ENCODE results near the gene FADS2. TPM values are rescaled to one million over a fixed set of nuclear protein-coding genes. Genes with fewer than 3 reads are reported as not detected.
A peak's percentile ranks its signal among the peaks of the same experiment; 100 is the strongest.

The FADS2 gene
- total RNA-seq, 4 donors from 2014 or later, result 2.7 to 28.8 (median 3.9) TPM

GRCh38 chr11:61820174-61820573 is 7.9 kb upstream of the FADS2 start:
- Histone ChIP-seq H3K4me1 (peaks cover 0 to 22% (median 17%) of the 10 kb centered on the region in 4 donors), H3K27me3 (peaks cover 28% of the 10 kb centered on the region), H3K36me3 (no peaks in the 10 kb centered on the region), H3K4me3 (no peak overlapping the region), H3K27ac (no peak overlapping the region), H3K9me3 (no peaks in the 10 kb centered on the region)
- no peak for TF ChIP-seq CTCF (IDR thresholded peaks at IDR 0.05)
- intact Hi-C loops (cut with DNase I; ENCODE audit: low total_unique reads) (no loop called here), in situ Hi-C loops (cut with MboI; ENCODE audit: low pct_ligation_motif_present in 1 of 4, low pct_unique_long_range_greater_than_20kb in 1 of 4, low sequenced_read_pairs in 3 of 4) (no loop called here)
- no peak for DNase-seq
- 34 to 45% methylated on average over 2 of the region's 2 CpGs for WGBS, 2 donors (ENCODE audit: low coverage in 1 of 2)

- TF ChIP-seq EP300 (IDR thresholded peaks at IDR 0.05; ENCODE audit: low read depth) (no peak), POLR2A (IDR thresholded peaks at IDR 0.05) (no peak), POLR2AphosphoS5 (IDR thresholded peaks at IDR 0.05) (no peak), CTCF (IDR thresholded peaks at IDR 0.05) (no peak)
- WGBS, 2 donors (ENCODE audit: low coverage in 1 of 2), result 16 to 38% methylated on average over 6 to 23 of the region's 23 CpGs
- H3K4me3 ChIP-seq, result peak overlapping the region; percentile 30 to 48 (median 38)
- intact Hi-C loops (cut with DNase I; ENCODE audit: low total_unique reads), result no loop called here
- no peaks in the 10 kb centered on the region for H3K36me3 ChIP-seq
- H3K27me3 ChIP-seq, result peaks cover 33% of the 10 kb centered on the region
- no peak for DNase-seq
- no peaks in the 10 kb centered on the region for H3K9me3 ChIP-seq
- peak overlapping the region; percentile 72 to 82 (median 75) for H3K27ac ChIP-seq
- in situ Hi-C loops (cut with MboI; ENCODE audit: low pct_ligation_motif_present in 1 of 4, low pct_unique_long_range_greater_than_20kb in 1 of 4, low sequenced_read_pairs in 3 of 4), result no loop called here
- peaks cover 3 to 42% (median 21%) of the 10 kb centered on the region in 4 donors for H3K4me1 ChIP-seq
These were observed 1.1 kb upstream of the FADS2 start for GRCh38 chr11:61826930-61827570.

GRCh38 chr11:61828379-61828628 is 204 bp downstream of the FADS2 start:
- H3K4me3 ChIP-seq, result peak overlapping the region; percentile 30 to 48 (median 38)
- H3K9me3 ChIP-seq, result no peaks in the 10 kb centered on the region
- intact Hi-C loops (cut with DNase I; ENCODE audit: low total_unique reads) (no loop called here), in situ Hi-C loops (cut with MboI; ENCODE audit: low pct_ligation_motif_present in 1 of 4, low pct_unique_long_range_greater_than_20kb in 1 of 4, low sequenced_read_pairs in 3 of 4) (no loop called here)
- no peak for DNase-seq
- 2% methylated on average over 16 of the region's 16 CpGs; no CpG with 5 or more reads in 1 of the 2 donors for WGBS, 2 donors (ENCODE audit: low coverage in 1 of 2)
- H3K36me3 ChIP-seq, result no peaks in the 10 kb centered on the region
- TF ChIP-seq POLR2A (IDR thresholded peaks at IDR 0.05), result no peak
- TF ChIP-seq EP300 (IDR thresholded peaks at IDR 0.05; ENCODE audit: low read depth), result no peak
- no peak for TF ChIP-seq CTCF (IDR thresholded peaks at IDR 0.05)
- no peak for TF ChIP-seq POLR2AphosphoS5 (IDR thresholded peaks at IDR 0.05)
- peaks cover 33% of the 10 kb centered on the region for H3K27me3 ChIP-seq
- H3K4me1 ChIP-seq, result peaks cover 3 to 42% (median 21%) of the 10 kb centered on the region in 4 donors
- peak overlapping the region; percentile 72 to 82 (median 75) for H3K27ac ChIP-seq

- 16% methylated on average over 53 of the region's 55 CpGs; no CpG with 5 or more reads in 1 of the 2 donors for WGBS, 2 donors (ENCODE audit: low coverage in 1 of 2)
- TF ChIP-seq EP300 (IDR thresholded peaks at IDR 0.05; ENCODE audit: low read depth), result no peak
- TF ChIP-seq POLR2A (IDR thresholded peaks at IDR 0.05), result no peak
- peak in 2 of 5 experiments; percentile 21 to 34 for TF ChIP-seq CTCF (IDR thresholded peaks at IDR 0.05)
- no peak for TF ChIP-seq POLR2AphosphoS5 (IDR thresholded peaks at IDR 0.05)
- peaks cover 33% of the 10 kb centered on the region for H3K27me3 ChIP-seq
- in situ Hi-C loops (cut with MboI; ENCODE audit: low pct_ligation_motif_present in 1 of 4, low pct_unique_long_range_greater_than_20kb in 1 of 4, low sequenced_read_pairs in 3 of 4) (no loop called here), intact Hi-C loops (cut with DNase I; ENCODE audit: low total_unique reads) (no loop called here)
- no peaks in the 10 kb centered on the region for H3K9me3 ChIP-seq
- no peak for DNase-seq
- no peaks in the 10 kb centered on the region for H3K36me3 ChIP-seq
- H3K4me3 ChIP-seq, result peak overlapping the region; percentile 30 to 48 (median 38)
- H3K27ac ChIP-seq, result peak overlapping the region; percentile 72 to 82 (median 75)
- peaks cover 3 to 42% (median 21%) of the 10 kb centered on the region in 4 donors for H3K4me1 ChIP-seq
These were observed 718 bp downstream of the FADS2 start for GRCh38 chr11:61828629-61829407.

Data from transverse colon (tissue), 4 donors.